ENCODE measurements around the gene WDR11.

DNA sequence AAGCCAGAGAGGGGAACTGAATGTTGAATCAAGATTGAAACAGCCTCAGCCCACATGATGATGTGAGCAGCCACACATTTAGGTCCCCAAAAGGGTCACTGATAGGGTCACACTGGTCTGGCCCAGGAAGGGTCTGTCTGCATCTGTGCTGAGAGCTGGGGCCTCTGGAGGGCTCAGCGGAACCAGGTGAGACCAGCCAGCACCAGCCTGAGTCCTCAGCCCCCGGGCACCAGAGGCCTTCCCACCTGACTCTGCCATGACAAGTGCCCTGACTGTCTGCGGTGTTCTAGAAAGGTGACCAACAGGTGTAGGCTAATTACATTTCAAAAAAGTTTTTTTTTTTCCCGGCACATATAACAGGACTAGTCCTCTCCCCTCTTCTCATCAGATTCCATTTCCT lies 76.2 kb downstream of the WDR11 start:
- TF ChIP-seq, protein P1, sequence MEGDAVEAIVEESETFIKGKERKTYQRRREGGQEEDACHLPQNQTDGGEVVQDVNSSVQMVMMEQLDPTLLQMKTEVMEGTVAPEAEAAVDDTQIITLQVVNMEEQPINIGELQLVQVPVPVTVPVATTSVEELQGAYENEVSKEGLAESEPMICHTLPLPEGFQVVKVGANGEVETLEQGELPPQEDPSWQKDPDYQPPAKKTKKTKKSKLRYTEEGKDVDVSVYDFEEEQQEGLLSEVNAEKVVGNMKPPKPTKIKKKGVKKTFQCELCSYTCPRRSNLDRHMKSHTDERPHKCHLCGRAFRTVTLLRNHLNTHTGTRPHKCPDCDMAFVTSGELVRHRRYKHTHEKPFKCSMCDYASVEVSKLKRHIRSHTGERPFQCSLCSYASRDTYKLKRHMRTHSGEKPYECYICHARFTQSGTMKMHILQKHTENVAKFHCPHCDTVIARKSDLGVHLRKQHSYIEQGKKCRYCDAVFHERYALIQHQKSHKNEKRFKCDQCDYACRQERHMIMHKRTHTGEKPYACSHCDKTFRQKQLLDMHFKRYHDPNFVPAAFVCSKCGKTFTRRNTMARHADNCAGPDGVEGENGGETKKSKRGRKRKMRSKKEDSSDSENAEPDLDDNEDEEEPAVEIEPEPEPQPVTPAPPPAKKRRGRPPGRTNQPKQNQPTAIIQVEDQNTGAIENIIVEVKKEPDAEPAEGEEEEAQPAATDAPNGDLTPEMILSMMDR (IDR thresholded peaks at IDR 0.05) = no peak
- no peak for TF ChIP-seq POLR2A (IDR thresholded peaks at IDR 0.05)

Data from right lobe of liver (tissue), 4 donors.